ENCODE results near the gene MAPT. TPM values are rescaled to one million over a fixed set of nuclear protein-coding genes. Genes with fewer than 3 reads are reported as not detected.

The MAPT gene
- total RNA-seq, 1 experiment from 2014 or later: 37.5 TPM

DNA sequence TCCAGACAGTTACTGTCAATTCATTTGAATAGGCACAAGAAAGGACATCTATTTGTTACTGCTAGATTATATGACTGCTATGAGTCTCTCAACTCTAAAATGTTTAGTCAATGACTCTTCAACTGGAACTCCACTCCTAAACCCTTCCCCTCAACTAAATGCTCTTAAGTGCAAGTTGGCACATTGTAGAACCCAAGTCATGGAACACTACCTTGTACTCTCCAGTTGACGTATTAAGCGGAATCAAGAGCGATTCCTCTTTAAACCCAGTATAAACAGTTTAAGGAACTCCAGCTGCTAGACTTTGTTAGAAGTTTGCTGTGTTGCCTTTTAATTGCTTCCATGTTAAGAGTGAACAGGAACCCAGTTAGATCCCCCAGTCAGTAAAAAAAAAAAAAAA, 149.3 kb downstream of the MAPT start:
- Histone ChIP-seq H3K27ac (ENCODE audit: low read depth, low read length) (no peak overlapping the region), H3K9me3 (ENCODE audit: control insufficient read depth in 1 of 2, insufficient read depth in 1 of 2, low read depth in 1 of 2, low read length in 2 of 2) (no peaks in the 10 kb centered on the region), H3K9ac (ENCODE audit: low read length) (no peak overlapping the region), H3K4me1 (ENCODE audit: control insufficient read depth in 1 of 2, insufficient read depth in 2 of 2, low read length in 2 of 2) (peaks cover 0 to 9% of the 10 kb centered on the region in 2 experiments; a peak in 2 of 4 replicates), H3K4me2 (ENCODE audit: low read length) (no peak overlapping the region), H3K27me3 (ENCODE audit: insufficient read depth, low read length) (no peaks in the 10 kb centered on the region), H3K79me2 (ENCODE audit: insufficient read depth, low read length) (peaks cover 31% of the 10 kb centered on the region; the same call in 1 of the 2 replicates), H3K36me3 (ENCODE audit: control insufficient read depth in 1 of 2, insufficient read depth in 2 of 2, low read length in 2 of 2) (peaks cover 39 to 50% of the 10 kb centered on the region in 2 experiments), H4K20me1 (ENCODE audit: insufficient read depth) (peaks cover 11% of the 10 kb centered on the region; the same call in 1 of the 2 replicates), H3K4me3 (replicated peaks in 1 of 2; ENCODE audit: low read depth in 1 of 2, low read length in 2 of 2) (no peak overlapping the region), H2AFZ (ENCODE audit: low read depth, low read length, poor library complexity, severe bottlenecking) (no peak overlapping the region), H3K9me2 (ENCODE audit: insufficient read depth) (no peaks in the 10 kb centered on the region)
- no peak for DNase-seq (ENCODE audit: low read depth, low spot score)
- POLR2A ChIA-PET: no interaction called here
- no peak for ATAC-seq
- TF ChIP-seq SRF (IDR thresholded peaks at IDR 0.05; ENCODE audit: low read depth) (no peak), JUND (IDR thresholded peaks at IDR 0.05) (no peak), TCF7L2 (IDR thresholded peaks at IDR 0.05; ENCODE audit: borderline replicate concordance, extremely low read depth, insufficient read depth, insufficient read length) (no peak), ELF1 (IDR thresholded peaks at IDR 0.05; ENCODE audit: borderline replicate concordance, low read depth) (no peak), CBX3 (IDR thresholded peaks at IDR 0.05; ENCODE audit: low read depth) (no peak), CEBPB (IDR thresholded peaks at IDR 0.05; ENCODE audit: low read depth) (no peak), ZFX (IDR thresholded peaks at IDR 0.05) (no peak), YY1 (IDR thresholded peaks at IDR 0.05; ENCODE audit: extremely low read depth, insufficient replicate concordance, low read depth, low read length) (no peak), EZH2phosphoT487 (IDR thresholded peaks at IDR 0.05; ENCODE audit: borderline replicate concordance) (no peak), EZH2 (IDR thresholded peaks at IDR 0.05) (no peak), EGR1 (IDR thresholded peaks at IDR 0.05; ENCODE audit: low read depth) (no peak), FOSL1 (IDR thresholded peaks at IDR 0.05; ENCODE audit: low read depth) (no peak), POLR2AphosphoS5 (IDR thresholded peaks at IDR 0.05; ENCODE audit: low read depth, low read length) (no peak), SP1 (IDR thresholded peaks at IDR 0.05; ENCODE audit: low read depth) (no peak), ZNF274 (IDR thresholded peaks at IDR 0.05; ENCODE audit: low read depth, low read length) (no peak), SIN3A (IDR thresholded peaks at IDR 0.05; ENCODE audit: low read depth) (no peak), POLR2A (IDR thresholded peaks at IDR 0.05; ENCODE audit: borderline replicate concordance, extremely low read depth, insufficient read depth, insufficient read length) (no peak)
- TF ChIP-seq, protein P1, sequence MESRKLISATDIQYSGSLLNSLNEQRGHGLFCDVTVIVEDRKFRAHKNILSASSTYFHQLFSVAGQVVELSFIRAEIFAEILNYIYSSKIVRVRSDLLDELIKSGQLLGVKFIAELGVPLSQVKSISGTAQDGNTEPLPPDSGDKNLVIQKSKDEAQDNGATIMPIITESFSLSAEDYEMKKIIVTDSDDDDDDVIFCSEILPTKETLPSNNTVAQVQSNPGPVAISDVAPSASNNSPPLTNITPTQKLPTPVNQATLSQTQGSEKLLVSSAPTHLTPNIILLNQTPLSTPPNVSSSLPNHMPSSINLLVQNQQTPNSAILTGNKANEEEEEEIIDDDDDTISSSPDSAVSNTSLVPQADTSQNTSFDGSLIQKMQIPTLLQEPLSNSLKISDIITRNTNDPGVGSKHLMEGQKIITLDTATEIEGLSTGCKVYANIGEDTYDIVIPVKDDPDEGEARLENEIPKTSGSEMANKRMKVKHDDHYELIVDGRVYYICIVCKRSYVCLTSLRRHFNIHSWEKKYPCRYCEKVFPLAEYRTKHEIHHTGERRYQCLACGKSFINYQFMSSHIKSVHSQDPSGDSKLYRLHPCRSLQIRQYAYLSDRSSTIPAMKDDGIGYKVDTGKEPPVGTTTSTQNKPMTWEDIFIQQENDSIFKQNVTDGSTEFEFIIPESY (IDR thresholded peaks at IDR 0.05; ENCODE audit: extremely low read depth, insufficient replicate concordance, low read length): no peak
- TF ChIP-seq, protein P2, sequence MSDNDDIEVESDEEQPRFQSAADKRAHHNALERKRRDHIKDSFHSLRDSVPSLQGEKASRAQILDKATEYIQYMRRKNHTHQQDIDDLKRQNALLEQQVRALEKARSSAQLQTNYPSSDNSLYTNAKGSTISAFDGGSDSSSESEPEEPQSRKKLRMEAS (IDR thresholded peaks at IDR 0.05): no peak
- TF ChIP-seq, protein P3, sequence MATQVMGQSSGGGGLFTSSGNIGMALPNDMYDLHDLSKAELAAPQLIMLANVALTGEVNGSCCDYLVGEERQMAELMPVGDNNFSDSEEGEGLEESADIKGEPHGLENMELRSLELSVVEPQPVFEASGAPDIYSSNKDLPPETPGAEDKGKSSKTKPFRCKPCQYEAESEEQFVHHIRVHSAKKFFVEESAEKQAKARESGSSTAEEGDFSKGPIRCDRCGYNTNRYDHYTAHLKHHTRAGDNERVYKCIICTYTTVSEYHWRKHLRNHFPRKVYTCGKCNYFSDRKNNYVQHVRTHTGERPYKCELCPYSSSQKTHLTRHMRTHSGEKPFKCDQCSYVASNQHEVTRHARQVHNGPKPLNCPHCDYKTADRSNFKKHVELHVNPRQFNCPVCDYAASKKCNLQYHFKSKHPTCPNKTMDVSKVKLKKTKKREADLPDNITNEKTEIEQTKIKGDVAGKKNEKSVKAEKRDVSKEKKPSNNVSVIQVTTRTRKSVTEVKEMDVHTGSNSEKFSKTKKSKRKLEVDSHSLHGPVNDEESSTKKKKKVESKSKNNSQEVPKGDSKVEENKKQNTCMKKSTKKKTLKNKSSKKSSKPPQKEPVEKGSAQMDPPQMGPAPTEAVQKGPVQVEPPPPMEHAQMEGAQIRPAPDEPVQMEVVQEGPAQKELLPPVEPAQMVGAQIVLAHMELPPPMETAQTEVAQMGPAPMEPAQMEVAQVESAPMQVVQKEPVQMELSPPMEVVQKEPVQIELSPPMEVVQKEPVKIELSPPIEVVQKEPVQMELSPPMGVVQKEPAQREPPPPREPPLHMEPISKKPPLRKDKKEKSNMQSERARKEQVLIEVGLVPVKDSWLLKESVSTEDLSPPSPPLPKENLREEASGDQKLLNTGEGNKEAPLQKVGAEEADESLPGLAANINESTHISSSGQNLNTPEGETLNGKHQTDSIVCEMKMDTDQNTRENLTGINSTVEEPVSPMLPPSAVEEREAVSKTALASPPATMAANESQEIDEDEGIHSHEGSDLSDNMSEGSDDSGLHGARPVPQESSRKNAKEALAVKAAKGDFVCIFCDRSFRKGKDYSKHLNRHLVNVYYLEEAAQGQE (IDR thresholded peaks at IDR 0.05; ENCODE audit: low read depth): no peak
- CTCF ChIA-PET: interaction anchor here (0.8 to 2.5 kb wide), 19 partner anchors 10 to 792 kb away, joined by 3 to 45 read pairs (median 6); no protein-coding TSS in a partner anchor
- BruUV-seq (replicated peaks): no TSS peak
- RAD21 ChIA-PET (ENCODE audit: low non-redundant PET in 1 of 2, low total read pairs in 2 of 2, uncharacterized antibody in 2 of 2, unreplicated experiment in 2 of 2): interaction anchor here in 1 of 2 experiments (1.0 to 1.3 kb wide), 2 partner anchors 143 to 169 kb away, joined by 3 to 4 read pairs; no protein-coding TSS in a partner anchor
- intact Hi-C loops (cut with micrococcal nuclease): loop anchor here (2.0 kb wide), 2 partner anchors 17 to 169 kb away; no protein-coding TSS in a partner anchor

All from HCT116 (cell line).